Measurements from ENCODE around the gene SLC26A8. TPM values are rescaled to one million over a fixed set of nuclear protein-coding genes. Genes with fewer than 3 reads are reported as not detected.
"Not testable (repeated sequence)": the region's sequence is repeated elsewhere in the genome, so short reads cannot be mapped to it uniquely, and the experiment has no call there.

Gene SLC26A8
- total RNA-seq, 1 donor from 2014 or later, result not detected

GRCh38 chr6:36019167-36019566 lies 5.3 kb downstream of the SLC26A8 start:
- intact Hi-C loops (cut with micrococcal nuclease), result no loop called here

GRCh38 chr6:36018339-36018738 lies 6.1 kb downstream of the SLC26A8 start:
- intact Hi-C loops (cut with micrococcal nuclease), result no loop called here

GRCh38 chr6:36015666-36016065 lies 8.8 kb downstream of the SLC26A8 start:
- intact Hi-C loops (cut with micrococcal nuclease), result no loop called here

- intact Hi-C loops (cut with micrococcal nuclease), result no loop called here
Observed at GRCh38 chr6:36000451-36000850, 24.0 kb downstream of the SLC26A8 start.

- intact Hi-C loops (cut with micrococcal nuclease), result no loop called here
Observed at GRCh38 chr6:35993150-35993549, 31.3 kb downstream of the SLC26A8 start.

- intact Hi-C loops (cut with micrococcal nuclease), result not testable (repeated sequence)
Observed at GRCh38 chr6:35988047-35988446, 36.4 kb downstream of the SLC26A8 start.

GRCh38 chr6:35984701-35985100 lies 39.7 kb downstream of the SLC26A8 start:
- intact Hi-C loops (cut with micrococcal nuclease), result no loop called here

- intact Hi-C loops (cut with micrococcal nuclease), result no loop called here
Observed at GRCh38 chr6:35980991-35981645, 43.3 kb downstream of the SLC26A8 start.

- intact Hi-C loops (cut with micrococcal nuclease), result not testable (repeated sequence)
Observed at GRCh38 chr6:35980126-35980525, 44.3 kb downstream of the SLC26A8 start.

GRCh38 chr6:35977308-35977707 lies 47.1 kb downstream of the SLC26A8 start:
- intact Hi-C loops (cut with micrococcal nuclease), result no loop called here

GRCh38 chr6:35973670-35974222 lies 50.7 kb downstream of the SLC26A8 start:
- intact Hi-C loops (cut with micrococcal nuclease), result no loop called here

GRCh38 chr6:35972471-35973367 lies 51.7 kb downstream of the SLC26A8 start:
- intact Hi-C loops (cut with micrococcal nuclease), result no loop called here

GRCh38 chr6:35970181-35970580 lies 54.3 kb downstream of the SLC26A8 start:
- intact Hi-C loops (cut with micrococcal nuclease), result no loop called here

- intact Hi-C loops (cut with micrococcal nuclease), result no loop called here
Observed at GRCh38 chr6:35969646-35970045, 54.8 kb downstream of the SLC26A8 start.

GRCh38 chr6:35968821-35969220 lies 55.6 kb downstream of the SLC26A8 start:
- intact Hi-C loops (cut with micrococcal nuclease), result no loop called here

- intact Hi-C loops (cut with micrococcal nuclease), result no loop called here
Observed at GRCh38 chr6:35967076-35967774, 57.2 kb downstream of the SLC26A8 start.

- intact Hi-C loops (cut with micrococcal nuclease), result no loop called here
Observed at GRCh38 chr6:35962779-35963560, 61.5 kb downstream of the SLC26A8 start.

GRCh38 chr6:35960187-35960586 lies 64.3 kb downstream of the SLC26A8 start:
- intact Hi-C loops (cut with micrococcal nuclease), result no loop called here

- intact Hi-C loops (cut with micrococcal nuclease), result no loop called here
Observed at GRCh38 chr6:35955970-35956369, 68.5 kb downstream of the SLC26A8 start.

- intact Hi-C loops (cut with micrococcal nuclease), result no loop called here
Observed at GRCh38 chr6:35955521-35955920, 68.9 kb downstream of the SLC26A8 start.

- intact Hi-C loops (cut with micrococcal nuclease), result no loop called here
Observed at GRCh38 chr6:35955071-35955470, 69.4 kb downstream of the SLC26A8 start.
